H1 (cell line): ENCODE results near the gene MANBA. TPM values are rescaled to one million over a fixed set of nuclear protein-coding genes. Genes with fewer than 3 reads are reported as not detected.

ENCODE experiments used
- CHD7 ChIP-seq: fragments of 300-600 bp; sonication (generic); IDR thresholded peaks from 2 replicates; pipeline ENCODE4 v1.7.1; 2012; ENCODE audit warnings: low read length, moderate library complexity, mild to moderate bottlenecking, inconsistent platforms; ENCODE audit not compliant: insufficient replicate concordance
- MAX ChIP-seq: IDR thresholded peaks from 2 replicates; pipeline ENCODE4 v1.6.1; 2012; ENCODE audit warnings: inconsistent platforms
- polyA plus RNA-seq, 7 experiments: library from polyadenylated mRNA; depleted of rRNA in 3 of 7; stranded (reverse) in 5 of 7; unstranded in 2 of 7; fragments of >200 nt in 5 of 7; fragments of 200-250 nt in 2 of 7; gene quantifications; 1 replicate in 5 of 7; 2 replicates in 1 of 7; 4 replicates in 1 of 7; pipeline versions ENCODE4 v1.2.1 to v1.2.3, GENCODE V29; 2011 to 2013; ENCODE audit warnings: missing spikeins in 2 of 7, mixed read lengths in 2 of 7
- total RNA-seq: library from RNA; stranded (reverse); fragmentation: NEBNext Ultra II Directional; extraction: Animal tissue kit (Norgen Biotek cat#: 25700); gene quantifications from 2 replicates; pipeline ENCODE4 v1.2.1, GENCODE V29; 2021

The MANBA gene
- total and polyA plus RNA-seq, 2 of the 8 experiments (the other 6 are each of a cell fraction or from before 2014, with no cell fraction given): 22.9 to 27.8 TPM

- TF ChIP-seq CHD7: no peak
- TF ChIP-seq MAX: no peak
Observed at GRCh38 chr4:102685768-102686167, 75.0 kb downstream of the MANBA start (continued).
